HG03045 (cell line): ENCODE results near the gene RPL38.

ENCODE experiments used
- ATAC-seq: cut with Tn5 transposase; IDR thresholded peaks from one replicate; pipeline ENCODE4 v1.9.1; 2021; ENCODE audit warnings: mild to moderate bottlenecking, moderate library complexity; ENCODE audit not compliant: unreplicated experiment

The RPL38 gene

DNA sequence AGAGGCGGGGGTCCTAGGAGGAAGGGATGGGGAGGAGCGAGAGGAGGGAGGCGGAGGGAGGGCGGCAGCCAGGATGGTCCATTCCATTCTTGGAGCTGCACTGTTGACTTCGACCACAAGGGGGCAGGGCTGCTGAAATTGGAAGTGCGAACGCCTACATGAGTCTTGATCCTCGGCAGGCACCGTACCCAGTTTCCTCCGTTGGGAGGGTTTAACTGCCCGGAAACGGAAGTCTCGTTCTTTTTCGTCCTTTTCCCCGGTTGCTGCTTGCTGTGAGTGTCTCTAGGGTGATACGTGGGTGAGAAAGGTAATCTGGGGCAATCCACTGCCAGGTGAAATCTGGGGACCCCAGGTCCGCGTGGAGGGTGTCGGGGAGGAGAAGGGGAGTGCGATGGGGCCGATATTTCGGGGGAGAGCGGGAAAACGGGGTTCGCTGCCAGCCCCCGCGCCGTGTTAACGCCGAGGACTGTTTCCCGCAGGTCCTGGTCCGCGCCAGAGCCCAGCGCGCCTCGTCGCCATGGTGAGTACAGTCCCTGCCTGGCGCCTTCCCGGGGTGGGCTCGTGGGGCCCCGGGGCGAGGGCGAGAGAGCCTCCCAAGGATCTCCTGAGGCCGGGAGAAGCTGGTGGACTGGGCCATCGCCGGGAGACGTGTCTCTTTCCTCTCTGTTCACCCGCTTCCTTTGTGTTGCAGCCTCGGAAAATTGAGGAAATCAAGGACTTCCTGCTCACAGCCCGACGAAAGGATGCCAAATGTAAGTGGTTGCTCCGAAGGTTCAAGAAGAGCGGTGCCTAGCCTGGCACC lies at the start of gene RPL38:
Gene RPL38, plus strand, starts transcription at position 240 of the 802 bp plus-strand sequence. Its CDS starts 278 bp downstream, at position 518.
- ATAC-seq = peak; percentile 80

DNA sequence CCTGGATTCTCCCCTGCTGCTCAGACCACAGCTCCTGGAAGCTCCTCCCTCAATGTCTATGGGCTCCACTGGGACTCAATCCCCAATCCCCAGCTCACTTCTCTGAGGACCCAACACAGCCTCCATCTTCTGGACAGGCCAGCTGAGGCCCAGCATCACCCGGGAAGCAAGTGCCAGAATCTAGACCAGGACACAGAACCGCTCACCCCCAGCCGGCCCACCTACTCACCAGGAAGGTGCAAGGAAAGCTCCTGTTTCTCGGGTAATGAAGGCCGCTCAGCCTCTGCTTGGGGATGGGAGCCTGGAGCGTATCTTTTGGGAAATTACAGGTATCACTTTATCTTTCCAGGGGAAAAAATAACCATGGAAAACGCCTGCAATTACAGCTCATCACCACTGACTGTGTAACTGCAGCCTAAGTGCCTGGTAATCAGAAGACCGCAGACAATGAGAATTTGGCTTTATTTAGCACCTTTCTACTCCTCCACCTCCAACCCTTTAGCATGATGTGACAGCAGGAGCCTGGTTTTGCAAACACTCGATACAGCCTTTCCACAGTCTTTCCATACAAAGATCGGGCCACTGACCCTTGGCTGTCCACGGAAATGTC lies 49.6 kb upstream of the RPL38 start:
- ATAC-seq = no peak

DNA sequence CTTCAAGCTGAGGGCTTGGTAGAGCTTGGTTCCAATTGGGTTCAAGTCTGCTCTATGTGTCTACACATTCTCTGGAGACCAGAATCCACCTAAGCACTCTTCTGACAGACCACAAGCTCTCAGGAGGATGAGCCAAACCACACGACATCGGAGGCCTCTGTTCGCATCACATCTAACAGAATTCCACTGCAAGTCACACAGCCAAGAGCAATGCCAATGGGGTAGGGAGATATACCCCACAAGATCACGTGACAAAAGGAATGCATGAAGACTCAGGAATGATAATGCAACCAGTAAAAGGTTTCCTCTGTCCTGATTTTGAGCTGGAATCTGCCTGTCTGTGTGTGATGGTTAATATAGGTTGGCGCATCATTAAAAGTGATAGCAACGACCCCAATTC lies 46.6 kb upstream of the RPL38 start:
- no peak for ATAC-seq

DNA sequence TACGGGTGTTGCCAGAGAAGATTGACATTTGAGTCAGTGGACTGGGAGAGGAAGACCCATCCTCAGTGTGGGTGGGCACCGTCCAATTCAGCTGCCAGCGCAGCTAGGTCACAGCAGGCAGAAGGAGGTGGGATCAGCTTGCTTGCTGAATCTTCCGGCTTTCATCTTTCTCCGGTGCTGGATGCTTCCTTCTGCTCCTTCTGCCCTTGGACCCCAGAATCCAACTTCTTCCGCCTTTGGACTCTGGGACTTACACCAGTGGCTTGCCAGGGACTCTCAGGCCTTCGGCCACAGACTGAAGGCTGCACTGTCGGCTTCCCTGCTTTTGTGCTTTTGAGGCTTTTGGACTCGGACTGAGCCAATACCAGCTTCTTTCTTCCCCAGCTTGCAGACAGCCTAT lies 46.1 kb upstream of the RPL38 start:
- ATAC-seq = no peak

DNA sequence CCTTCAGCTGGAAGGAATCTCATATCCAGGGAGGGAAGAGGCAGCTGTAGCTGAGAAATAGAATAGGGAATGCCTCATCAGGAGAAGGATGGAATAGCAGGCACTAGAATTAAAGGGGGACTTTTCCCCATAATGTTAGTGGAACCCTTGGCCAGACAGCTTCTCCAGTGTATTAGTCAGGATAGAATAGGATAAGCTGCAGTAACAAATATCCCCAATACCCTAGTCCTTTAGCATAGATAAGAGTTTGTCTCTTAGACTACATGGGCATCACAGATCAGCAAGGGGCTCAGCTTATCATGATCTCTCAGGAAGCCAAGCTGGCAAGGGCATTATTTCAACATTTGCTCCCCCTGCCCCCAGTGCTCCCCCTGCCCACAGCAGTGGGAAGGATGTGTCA lies 44.7 kb upstream of the RPL38 start:
- no peak for ATAC-seq

DNA sequence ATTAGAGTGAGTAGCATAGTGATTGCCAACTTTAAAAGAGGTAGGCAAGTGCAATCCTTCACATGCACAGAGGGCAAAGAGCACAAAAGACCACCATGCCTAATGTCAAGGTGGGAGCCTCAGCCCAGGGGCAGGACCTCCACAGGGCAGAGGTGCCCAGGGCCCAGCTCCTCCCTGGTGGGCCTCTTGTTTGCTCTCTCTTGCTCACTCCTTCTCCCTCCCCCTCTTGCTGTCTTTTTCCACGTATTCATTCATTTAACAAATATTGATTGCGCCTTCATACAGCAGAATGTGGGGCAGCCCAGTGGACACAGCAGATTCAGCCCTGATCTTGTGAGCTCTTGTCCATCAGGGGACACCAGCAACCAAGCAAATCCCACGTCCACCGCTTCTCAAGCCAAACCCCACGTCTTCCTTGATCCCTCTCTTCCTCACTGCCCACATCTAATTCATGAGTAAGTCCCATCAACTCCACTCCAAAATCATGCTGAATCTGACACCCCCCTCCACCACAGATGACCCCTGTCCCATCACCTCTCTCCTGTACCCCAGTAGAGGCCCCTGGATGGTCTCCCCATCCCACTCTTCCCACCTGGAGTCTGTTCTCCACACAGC lies 44.1 kb upstream of the RPL38 start:
- ATAC-seq = no peak

DNA sequence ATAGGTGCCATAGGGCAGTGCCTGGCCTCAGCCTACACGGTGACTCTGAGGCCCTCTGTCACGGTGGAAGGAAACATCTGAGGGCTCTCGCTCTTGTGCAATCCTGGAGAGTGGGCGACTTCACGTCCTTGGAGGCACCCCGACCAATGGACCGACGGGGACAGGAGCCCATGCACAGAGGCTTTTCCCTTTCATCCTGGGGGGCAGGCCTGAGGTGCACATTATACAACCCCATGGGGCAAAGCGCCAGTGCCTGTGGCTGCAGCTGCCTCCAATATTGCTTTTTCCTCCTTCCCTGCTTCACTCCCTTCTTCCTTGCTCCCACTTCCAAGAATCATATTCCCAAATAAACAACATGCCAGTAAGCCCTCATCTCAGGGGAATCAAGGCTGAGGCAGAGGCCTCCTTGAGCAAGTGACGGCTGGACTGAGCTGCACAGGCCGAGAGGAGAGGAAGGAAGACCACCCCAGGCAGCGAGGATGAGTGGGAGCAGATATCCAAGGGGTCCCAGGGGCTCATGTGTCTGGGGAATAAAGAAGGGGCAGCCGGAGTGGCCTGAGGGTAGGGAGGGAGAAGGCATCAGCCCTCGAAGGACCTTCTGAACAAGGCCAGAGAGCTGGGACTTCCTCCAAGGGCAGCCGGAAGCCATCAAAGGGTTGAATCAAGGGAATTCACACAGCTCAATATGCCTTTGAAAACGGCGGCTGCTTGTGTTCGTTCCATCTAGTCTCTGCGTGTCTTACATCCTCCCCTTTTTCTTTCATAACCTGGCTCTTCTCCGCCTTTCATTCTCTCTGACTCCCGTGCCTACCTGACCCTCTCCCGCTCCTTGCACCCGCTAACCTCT lies 42.6 kb upstream of the RPL38 start:
- ATAC-seq = no peak

DNA sequence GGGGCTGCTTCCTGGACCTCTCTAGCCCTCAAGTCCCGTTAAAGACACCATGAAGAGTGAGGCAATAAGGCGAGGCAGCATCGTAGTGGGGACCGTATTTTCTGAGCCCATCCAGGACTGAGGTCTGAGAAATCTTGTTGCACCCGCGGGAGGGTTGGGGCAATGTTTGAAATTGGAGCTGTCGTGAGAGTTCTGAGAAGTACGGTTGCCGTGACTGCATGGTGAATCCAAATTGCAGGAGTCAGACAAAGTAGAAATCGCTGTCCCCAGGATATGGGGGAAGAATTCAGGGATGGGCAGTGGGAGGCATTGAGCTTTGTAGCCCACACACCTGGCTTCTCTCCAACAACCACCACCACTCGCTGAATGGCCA lies 42.0 kb upstream of the RPL38 start:
- ATAC-seq = no peak

DNA sequence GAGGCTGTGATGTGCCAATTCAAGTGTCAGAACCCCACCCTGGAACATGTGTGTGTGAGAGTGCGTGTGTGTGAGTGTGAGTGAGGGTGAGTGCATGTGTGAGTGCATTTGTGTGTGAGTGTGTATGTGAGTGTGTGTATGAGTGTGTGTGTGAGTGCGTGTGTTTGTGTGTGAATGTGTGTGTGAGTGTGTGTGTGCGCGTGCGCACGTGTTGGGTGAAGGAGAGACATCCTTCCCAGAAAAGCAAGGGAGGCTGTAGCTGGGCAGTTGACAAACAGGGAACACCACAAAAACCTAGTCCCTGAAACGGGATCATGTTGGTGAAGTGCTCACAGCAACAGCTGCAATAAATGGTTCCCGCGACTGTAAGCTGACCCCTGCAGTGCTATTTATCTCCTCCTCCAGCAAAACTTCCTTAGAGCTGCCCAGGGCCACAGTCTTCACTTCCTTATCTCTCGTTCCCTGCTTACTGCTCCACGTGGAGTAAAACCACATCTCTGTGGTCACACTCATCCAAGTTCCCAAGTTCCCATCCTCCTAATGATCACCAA lies 40.1 kb upstream of the RPL38 start:
- no peak for ATAC-seq

DNA sequence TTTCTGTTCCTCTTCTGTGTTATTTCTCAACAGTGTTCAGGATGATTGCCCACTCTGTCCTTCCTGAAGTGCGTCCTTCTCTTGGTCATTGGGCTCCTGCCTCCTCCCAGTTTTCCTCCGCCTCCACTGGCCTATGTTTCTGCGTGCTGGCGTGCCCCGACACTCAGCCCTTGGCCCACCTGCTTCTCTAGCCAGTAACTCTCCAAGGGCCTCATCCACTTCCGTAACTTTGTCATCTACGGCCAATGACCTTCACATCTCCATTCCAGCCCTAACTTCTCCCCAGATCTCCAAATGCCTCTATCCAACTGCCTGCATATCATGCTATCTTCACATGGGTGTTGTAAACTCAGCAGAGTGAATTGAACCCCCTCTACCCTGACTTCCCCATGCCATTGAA lies 39.6 kb upstream of the RPL38 start:
- no peak for ATAC-seq

DNA sequence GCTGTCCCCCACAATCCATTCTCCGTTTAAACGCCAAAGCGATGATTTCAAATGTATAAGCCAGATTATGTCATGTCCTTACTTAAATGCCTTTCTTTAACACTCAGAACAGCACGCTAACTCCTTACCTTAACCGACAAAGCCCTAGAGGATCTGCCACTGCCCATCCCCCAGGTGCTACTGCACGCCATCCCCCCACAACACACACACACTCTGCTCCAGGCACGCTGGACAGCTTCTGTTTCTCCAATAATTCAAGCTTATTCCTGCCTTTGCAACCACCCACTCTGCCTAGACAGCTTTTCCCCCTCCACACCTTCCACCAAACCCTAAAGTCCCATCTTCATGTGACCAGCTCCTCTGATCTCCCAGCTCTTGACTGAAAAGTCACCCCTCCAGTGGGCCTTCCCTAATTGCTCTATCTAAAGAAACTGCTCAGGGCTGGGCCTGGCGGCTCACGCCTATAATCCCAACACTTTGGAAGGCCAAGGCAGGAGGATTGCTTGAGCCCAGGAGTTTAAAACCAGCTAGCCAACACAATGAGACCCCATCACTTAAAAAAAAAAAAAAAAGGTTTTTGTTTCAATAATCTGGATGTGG lies 38.9 kb upstream of the RPL38 start:
- ATAC-seq = no peak

DNA sequence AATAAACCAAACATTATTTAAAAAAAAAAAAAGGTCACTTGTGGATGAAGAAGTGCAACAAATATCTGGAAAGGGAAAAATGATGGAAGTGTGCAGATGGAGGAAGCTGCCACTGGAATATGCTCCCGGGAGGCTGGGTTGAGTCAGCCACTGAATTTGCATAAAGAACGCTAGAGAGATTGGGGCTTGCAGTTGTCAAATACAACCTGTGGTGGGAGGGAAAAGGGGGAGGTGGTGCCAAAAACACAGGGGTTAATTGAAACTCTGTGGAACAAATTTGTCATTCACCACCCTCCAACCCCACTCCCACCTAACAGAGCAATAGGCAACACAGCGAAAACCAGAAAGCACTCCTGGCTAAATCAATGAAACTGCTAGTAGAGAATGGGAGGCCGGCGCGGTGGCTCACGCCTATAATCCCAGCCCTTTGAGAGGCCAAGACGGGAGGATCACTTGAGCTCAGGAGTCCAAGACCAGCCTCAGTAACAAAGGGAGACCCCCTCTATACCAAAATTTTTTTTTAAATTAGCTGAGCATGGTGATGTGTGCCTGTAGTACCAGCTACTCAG lies 37.6 kb upstream of the RPL38 start:
- no peak for ATAC-seq

DNA sequence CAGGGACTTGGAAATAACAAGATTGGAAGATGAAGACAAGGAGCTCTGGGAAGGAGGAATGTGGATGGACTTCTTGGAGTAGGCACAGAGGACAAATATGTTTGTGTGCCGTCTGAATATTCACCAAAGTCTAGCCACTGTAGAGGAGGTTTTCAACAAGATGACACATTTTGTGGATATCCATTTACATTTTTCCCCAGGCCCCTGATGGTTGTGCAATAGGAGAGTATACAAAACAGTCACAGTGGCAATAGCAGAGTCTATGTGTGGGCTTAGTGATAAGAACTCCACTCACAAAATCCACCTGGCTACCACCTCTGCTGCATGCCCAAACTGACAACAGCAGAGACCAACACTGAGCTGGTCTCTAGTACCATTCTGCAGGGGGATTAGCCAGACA lies 32.6 kb upstream of the RPL38 start:
- no peak for ATAC-seq

DNA sequence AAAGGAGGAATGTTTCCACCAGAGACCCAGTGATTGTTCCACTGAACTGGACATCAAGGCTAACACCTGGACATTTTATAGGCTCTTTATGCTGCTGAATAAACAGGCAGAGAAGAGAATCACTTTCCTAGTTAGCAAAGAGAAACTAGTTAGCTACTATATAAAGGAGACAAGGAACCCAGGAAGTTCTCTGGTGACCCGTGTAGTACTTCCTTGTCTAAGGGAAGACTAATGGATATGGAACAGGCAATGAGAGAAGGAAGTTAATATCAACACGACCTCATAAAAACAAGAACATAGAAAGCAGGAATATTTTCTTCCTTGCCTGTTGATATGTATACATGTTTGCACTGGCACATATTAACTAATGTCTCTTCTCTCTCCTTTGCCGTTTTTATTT lies 30.8 kb upstream of the RPL38 start:
- no peak for ATAC-seq

DNA sequence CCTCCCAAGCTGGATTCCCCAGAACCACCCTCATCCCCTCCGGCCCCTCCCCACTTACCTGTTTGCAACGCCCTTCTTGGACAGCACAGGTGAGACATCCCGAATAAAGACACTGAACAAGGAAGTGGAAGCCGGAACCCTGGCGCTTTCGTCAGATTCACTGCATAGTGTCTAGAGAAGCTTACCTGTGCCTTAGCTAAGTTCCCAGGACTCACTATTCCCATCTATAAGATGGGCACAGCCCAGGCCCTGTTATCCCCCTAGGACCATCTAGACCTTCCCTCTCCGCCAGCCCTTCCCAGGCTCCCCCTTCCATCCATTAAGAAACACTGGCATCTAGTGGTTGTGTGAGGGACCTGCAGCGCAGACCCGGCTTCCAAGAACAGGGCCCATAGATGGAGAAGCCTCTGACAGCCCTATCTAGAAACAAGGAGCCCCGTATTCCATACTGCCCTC lies 26.9 kb upstream of the RPL38 start:
- no peak for ATAC-seq

DNA sequence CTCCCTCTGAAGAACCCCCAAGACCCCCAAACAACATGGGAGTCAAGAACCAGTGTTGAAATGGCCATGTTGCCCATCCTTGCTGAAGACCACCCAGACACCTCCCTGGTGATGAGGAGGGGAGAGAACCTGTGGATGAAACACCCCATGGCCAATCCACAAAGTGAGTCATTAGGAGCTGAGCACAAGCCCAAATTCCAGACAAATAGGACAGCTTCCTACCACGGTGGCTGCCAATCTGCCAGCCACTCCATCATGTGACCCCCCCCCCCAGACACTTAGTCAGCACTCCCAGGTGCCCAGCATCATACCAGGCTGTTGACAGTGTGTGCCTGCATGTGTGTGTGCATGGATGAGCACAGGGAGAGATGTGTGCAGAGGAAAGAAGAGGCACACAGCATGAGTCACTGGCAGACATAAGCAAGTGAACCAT lies 26.4 kb upstream of the RPL38 start:
- ATAC-seq = no peak

DNA sequence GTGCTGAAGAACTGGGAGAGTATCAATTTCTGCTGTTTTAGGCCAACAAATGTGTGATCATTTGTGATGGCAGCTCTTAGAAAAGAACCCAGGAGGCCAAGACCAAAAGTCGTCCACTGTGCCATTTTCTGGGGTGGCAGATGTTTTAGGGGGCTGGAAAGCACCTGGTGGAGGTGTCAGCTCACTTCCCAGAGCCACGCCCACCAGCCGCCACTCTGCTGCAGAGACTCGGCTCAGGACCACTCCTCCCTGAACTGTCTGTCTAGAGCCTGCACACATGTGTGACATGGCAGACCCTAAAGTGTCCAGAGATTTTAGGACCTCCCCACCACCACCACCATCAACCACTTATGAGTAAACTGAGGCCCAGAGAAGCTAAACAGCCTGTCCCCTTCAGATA lies 23.9 kb upstream of the RPL38 start:
- ATAC-seq = no peak

DNA sequence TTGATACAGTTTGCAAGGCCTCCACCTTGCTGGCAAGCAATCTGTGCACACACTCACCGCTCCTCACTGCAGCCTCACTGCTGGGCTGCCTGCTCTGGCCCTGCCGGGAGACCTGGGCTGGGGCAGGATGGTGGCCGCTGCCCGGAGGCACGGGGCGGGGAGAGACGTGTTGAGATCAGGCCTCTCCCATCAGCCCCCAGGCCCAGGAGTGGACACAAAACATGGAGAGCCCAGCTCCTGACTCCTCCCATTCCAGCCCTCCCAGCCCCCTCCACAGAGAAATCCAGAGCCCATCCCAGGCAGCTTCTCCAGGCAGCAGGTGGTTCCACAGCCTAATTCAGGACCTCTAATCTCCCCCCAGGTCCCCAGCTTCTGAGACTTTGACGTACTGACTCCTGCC lies 23.1 kb upstream of the RPL38 start:
- ATAC-seq = no peak

DNA sequence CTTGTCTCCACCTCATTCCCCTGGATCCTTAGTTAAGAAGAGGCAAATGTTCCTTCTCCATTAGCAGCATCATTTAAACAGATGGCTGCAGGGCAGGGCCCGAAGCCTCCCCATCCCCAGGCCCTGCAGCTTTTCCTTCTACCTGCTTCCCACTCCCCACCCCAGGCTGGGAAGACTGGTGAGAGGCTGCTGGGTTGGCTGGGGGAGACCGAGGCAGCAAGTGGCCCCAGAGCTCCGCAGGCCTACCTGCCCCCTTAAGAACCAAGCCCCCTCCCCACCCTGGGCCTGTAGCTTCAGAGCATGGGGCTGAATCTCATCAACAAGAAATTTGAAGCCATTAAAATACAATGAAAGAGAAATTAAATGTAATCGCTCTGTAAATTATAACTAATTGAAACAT lies 22.1 kb upstream of the RPL38 start:
- no peak for ATAC-seq

DNA sequence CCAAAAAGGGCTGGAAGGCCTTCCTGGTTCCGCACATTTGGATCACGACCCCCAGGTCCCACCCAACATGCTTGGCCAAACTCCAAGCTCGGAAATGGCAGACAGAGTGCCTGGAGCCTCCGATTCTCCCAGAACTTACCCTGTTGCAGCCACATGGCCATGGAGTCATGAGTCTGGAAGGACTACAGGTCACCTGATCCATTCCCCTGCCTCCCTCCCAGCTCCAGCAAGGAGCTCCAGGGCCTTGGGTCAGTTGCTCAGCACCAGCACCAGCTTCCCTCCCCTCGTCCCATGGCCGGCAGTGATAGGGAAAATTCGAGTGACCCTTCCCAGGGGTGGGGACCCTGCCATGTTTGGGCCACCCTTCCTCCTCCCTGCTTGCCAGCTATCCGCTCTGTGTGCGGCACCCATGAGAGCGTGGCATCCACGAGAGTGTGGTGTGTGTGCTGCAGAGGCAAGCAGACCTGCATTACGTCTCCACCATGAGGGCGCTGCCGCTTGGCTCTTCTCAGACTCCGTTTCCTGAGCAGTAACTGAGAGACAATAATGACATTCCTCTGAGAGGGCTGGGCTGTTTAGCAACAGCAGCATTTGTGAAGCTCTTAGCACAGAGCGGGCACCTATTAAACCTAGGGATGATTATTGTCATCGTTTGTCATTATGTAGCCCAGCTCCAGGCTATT lies 21.3 kb upstream of the RPL38 start:
- ATAC-seq = no peak
